RWPE1 (cell line): ENCODE data around the gene CIAO2A.

Experiments used
- CTCF ChIA-PET: fragments of 350-600 bp; sonication (Branson Sonifier 250); formaldehyde crosslinking; extraction: SDS; loops from one replicate; lab custom pipeline; 2021; lab: Yijun Ruan, JAX
- POLR2A ChIA-PET: fragments of 400-600 bp; formaldehyde crosslinking; extraction: SDS; loops from one replicate; lab custom pipeline; 2020; ENCODE audit warnings: antibody characterized with exemption; ENCODE audit not compliant: low non-redundant PET; lab: Yijun Ruan, JAX
- DNase-seq: peaks from one replicate; pipeline ENCODE4 v3.0.0; 2012; ENCODE audit warnings: low spot score
- H3K27ac ChIP-seq: fragments of 450-650 bp; 2 replicates; pipeline ENCODE4 v1.5.1; 2017
- TF ChIP-seq, protein P1 (sequence below): fragments of 450-650 bp; conservative IDR thresholded peaks from 2 replicates; pipeline ENCODE4 v1.5.1; 2017; ENCODE audit warnings: low read depth, mild to moderate bottlenecking

Gene CIAO2A

DNA sequence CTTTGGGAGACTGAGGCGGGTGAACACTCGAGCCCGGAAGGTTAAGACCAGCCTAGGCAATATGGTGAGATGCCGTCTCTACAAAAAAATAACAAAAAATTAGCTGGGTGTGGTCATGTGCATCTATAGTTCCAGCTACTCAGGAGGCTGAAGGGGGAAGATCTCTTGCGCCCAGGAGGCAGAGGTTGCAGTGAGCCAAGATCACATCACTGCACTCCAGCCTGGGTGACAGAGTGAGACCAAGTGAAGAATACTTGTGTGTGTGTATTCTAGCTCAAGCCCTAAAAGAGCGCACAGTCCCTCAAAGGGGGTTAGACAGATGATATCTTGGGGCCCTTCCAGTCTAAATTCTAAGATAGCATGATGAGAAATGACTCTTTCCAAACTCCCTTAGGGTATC lies 71.1 kb downstream of the CIAO2A start:
- TF ChIP-seq, protein P1, sequence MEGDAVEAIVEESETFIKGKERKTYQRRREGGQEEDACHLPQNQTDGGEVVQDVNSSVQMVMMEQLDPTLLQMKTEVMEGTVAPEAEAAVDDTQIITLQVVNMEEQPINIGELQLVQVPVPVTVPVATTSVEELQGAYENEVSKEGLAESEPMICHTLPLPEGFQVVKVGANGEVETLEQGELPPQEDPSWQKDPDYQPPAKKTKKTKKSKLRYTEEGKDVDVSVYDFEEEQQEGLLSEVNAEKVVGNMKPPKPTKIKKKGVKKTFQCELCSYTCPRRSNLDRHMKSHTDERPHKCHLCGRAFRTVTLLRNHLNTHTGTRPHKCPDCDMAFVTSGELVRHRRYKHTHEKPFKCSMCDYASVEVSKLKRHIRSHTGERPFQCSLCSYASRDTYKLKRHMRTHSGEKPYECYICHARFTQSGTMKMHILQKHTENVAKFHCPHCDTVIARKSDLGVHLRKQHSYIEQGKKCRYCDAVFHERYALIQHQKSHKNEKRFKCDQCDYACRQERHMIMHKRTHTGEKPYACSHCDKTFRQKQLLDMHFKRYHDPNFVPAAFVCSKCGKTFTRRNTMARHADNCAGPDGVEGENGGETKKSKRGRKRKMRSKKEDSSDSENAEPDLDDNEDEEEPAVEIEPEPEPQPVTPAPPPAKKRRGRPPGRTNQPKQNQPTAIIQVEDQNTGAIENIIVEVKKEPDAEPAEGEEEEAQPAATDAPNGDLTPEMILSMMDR, result no peak
- no peak overlapping the region for H3K27ac ChIP-seq
- POLR2A ChIA-PET, result no interaction called here
- no peak for DNase-seq
- CTCF ChIA-PET, result no interaction called here
